Activated CD4-positive, alpha-beta T cell treated with anti-CD3 and anti-CD28 coated beads, Interleukin-2, amount 10 ng/mL, durations not matched to agents 24 days and 14 days (primary cell): ENCODE results near the gene ADPRHL1. TPM values are rescaled to one million over a fixed set of nuclear protein-coding genes. Genes with fewer than 3 reads are reported as not detected.
"Not testable (repeated sequence)": the region's sequence is repeated elsewhere in the genome, so short reads cannot be mapped to it uniquely, and the experiment has no call there.

ENCODE experiments used
- DNase-seq: peaks from one replicate; pipeline ENCODE4 v3.0.0; 2022
- H3K27ac Mint-ChIP-seq: one replicate; pipeline ENCODE4 v1.8.0; 2022; ENCODE audit warnings: mild to moderate bottlenecking, mixed read lengths
- H3K27me3 Mint-ChIP-seq: one replicate; pipeline ENCODE4 v1.8.0; 2022; ENCODE audit warnings: mixed read lengths
- H3K36me3 Mint-ChIP-seq: one replicate; pipeline ENCODE4 v1.8.0; 2022; ENCODE audit warnings: low read depth, mild to moderate bottlenecking, mixed read lengths
- H3K4me1 Mint-ChIP-seq: one replicate; pipeline ENCODE4 v1.8.0; 2021; ENCODE audit warnings: mixed read lengths
- H3K4me3 Mint-ChIP-seq: one replicate; pipeline ENCODE4 v1.8.0; 2022; ENCODE audit warnings: mild to moderate bottlenecking, moderate library complexity, mixed read lengths
- H3K9me3 Mint-ChIP-seq: one replicate; pipeline ENCODE4 v1.8.0; 2021; ENCODE audit warnings: mixed read lengths
- intact Hi-C: fragments of 100-400 bp; cut with micrococcal nuclease; formaldehyde crosslinking; loops from one replicate; pipeline ENCODE4 v1.15.1; 2023
- total RNA-seq: library from RNA; stranded (reverse); gene quantifications from 2 replicates; pipeline ENCODE4 v1.2.3, GENCODE V29; 2022

Gene ADPRHL1
- total RNA-seq, 1 donor from 2014 or later = 0.86 TPM

- intact Hi-C loops = no loop called here
- Mint-ChIP-seq H3K9me3 (no peaks in the 10 kb centered on the region), H3K4me1 (no peaks in the 10 kb centered on the region), H3K27ac (no peak overlapping the region), H3K4me3 (no peak overlapping the region), H3K36me3 (peaks cover 26% of the 10 kb centered on the region), H3K27me3 (no peaks in the 10 kb centered on the region)
- DNase-seq = no peak
These were observed 5.2 kb upstream of the ADPRHL1 start for GRCh38 chr13:113458253-113459065.

GRCh38 chr13:113457510-113457909, 4.2 kb upstream of the ADPRHL1 start:
- Mint-ChIP-seq H3K27ac (no peak overlapping the region), H3K36me3 (peaks cover 26% of the 10 kb centered on the region), H3K27me3 (no peaks in the 10 kb centered on the region), H3K4me1 (no peaks in the 10 kb centered on the region), H3K9me3 (no peaks in the 10 kb centered on the region), H3K4me3 (no peak overlapping the region)
- DNase-seq = no peak
- intact Hi-C loops = no loop called here

- Mint-ChIP-seq H3K4me3 (no peak overlapping the region), H3K36me3 (peaks cover 26% of the 10 kb centered on the region), H3K9me3 (no peaks in the 10 kb centered on the region), H3K4me1 (no peaks in the 10 kb centered on the region), H3K27ac (no peak overlapping the region), H3K27me3 (no peaks in the 10 kb centered on the region)
- intact Hi-C loops = no loop called here
- DNase-seq = no peak
These were observed 2.9 kb upstream of the ADPRHL1 start for GRCh38 chr13:113456116-113456702.

GRCh38 chr13:113455384-113455783, 2.1 kb upstream of the ADPRHL1 start:
- intact Hi-C loops = no loop called here
- Mint-ChIP-seq H3K9me3 (no peaks in the 10 kb centered on the region), H3K27me3 (no peaks in the 10 kb centered on the region), H3K27ac (no peak overlapping the region), H3K36me3 (peaks cover 24% of the 10 kb centered on the region), H3K4me3 (no peak overlapping the region), H3K4me1 (no peaks in the 10 kb centered on the region)
- no peak for DNase-seq

GRCh38 chr13:113454936-113455335, 1.6 kb upstream of the ADPRHL1 start:
- peaks cover 21% of the 10 kb centered on the region for H3K36me3 Mint-ChIP-seq
- intact Hi-C loops = no loop called here
- no peak overlapping the region for H3K27ac Mint-ChIP-seq

GRCh38 chr13:113452466-113452865, 822 bp downstream of the ADPRHL1 start:
- H3K36me3 Mint-ChIP-seq = peaks cover 9% of the 10 kb centered on the region
- peaks cover 1% of the 10 kb centered on the region for H3K9me3 Mint-ChIP-seq
- no peak overlapping the region for H3K27ac Mint-ChIP-seq

More at GRCh38 chr13:113454936-113455335, 1.6 kb upstream of the ADPRHL1 start:
- H3K9me3 Mint-ChIP-seq = no peaks in the 10 kb centered on the region
- no peak overlapping the region for H3K4me3 Mint-ChIP-seq
- no peaks in the 10 kb centered on the region for H3K27me3 Mint-ChIP-seq
- no peak for DNase-seq
- no peaks in the 10 kb centered on the region for H3K4me1 Mint-ChIP-seq

GRCh38 chr13:113451951-113452421, 1.3 kb downstream of the ADPRHL1 start:
- peaks cover 9% of the 10 kb centered on the region for H3K36me3 Mint-ChIP-seq
- no peak overlapping the region for H3K27ac Mint-ChIP-seq
- no peaks in the 10 kb centered on the region for H3K4me1 Mint-ChIP-seq
- peaks cover 3% of the 10 kb centered on the region for H3K9me3 Mint-ChIP-seq
- intact Hi-C loops = no loop called here
- H3K27me3 Mint-ChIP-seq = no peaks in the 10 kb centered on the region
- no peak for DNase-seq
- H3K4me3 Mint-ChIP-seq = no peak overlapping the region

More at GRCh38 chr13:113452466-113452865, 822 bp downstream of the ADPRHL1 start:
- DNase-seq = no peak
- intact Hi-C loops = no loop called here
- Mint-ChIP-seq H3K27me3 (no peaks in the 10 kb centered on the region), H3K4me3 (no peak overlapping the region), H3K4me1 (no peaks in the 10 kb centered on the region)

GRCh38 chr13:113450861-113451620, 2.2 kb downstream of the ADPRHL1 start:
- H3K4me3 Mint-ChIP-seq, intact Hi-C loops, H3K27me3 Mint-ChIP-seq: not testable (repeated sequence)

GRCh38 chr13:113450348-113450744, 2.9 kb downstream of the ADPRHL1 start:
- H3K9me3 Mint-ChIP-seq, H3K27me3 Mint-ChIP-seq, DNase-seq, H3K4me3 Mint-ChIP-seq, intact Hi-C loops, H3K27ac Mint-ChIP-seq, H3K4me1 Mint-ChIP-seq, H3K36me3 Mint-ChIP-seq: not testable (repeated sequence)

More at GRCh38 chr13:113450861-113451620, 2.2 kb downstream of the ADPRHL1 start:
- DNase-seq, H3K27ac Mint-ChIP-seq, H3K36me3 Mint-ChIP-seq, H3K4me1 Mint-ChIP-seq, H3K9me3 Mint-ChIP-seq: not testable (repeated sequence)

- Mint-ChIP-seq H3K36me3 (peaks cover 2% of the 10 kb centered on the region), H3K9me3 (peaks cover 3% of the 10 kb centered on the region), H3K27me3 (no peaks in the 10 kb centered on the region), H3K4me3 (peak overlapping the region; percentile 37), H3K27ac (no peak overlapping the region), H3K4me1 (no peaks in the 10 kb centered on the region)
- DNase-seq = no peak
- intact Hi-C loops = no loop called here
These were observed 3.5 kb downstream of the ADPRHL1 start for GRCh38 chr13:113449693-113450347.

GRCh38 chr13:113448885-113449692, 4.2 kb downstream of the ADPRHL1 start:
- Mint-ChIP-seq H3K36me3 (peaks cover 2% of the 10 kb centered on the region), H3K4me1 (no peaks in the 10 kb centered on the region), H3K27ac (no peak overlapping the region), H3K27me3 (no peaks in the 10 kb centered on the region), H3K4me3 (peak overlapping the region; percentile 37), H3K9me3 (peaks cover 3% of the 10 kb centered on the region)
- intact Hi-C loops = no loop called here
- peak; percentile 73 for DNase-seq

- intact Hi-C loops = no loop called here
- no peak overlapping the region for H3K27ac Mint-ChIP-seq
- no peak overlapping the region for H3K4me3 Mint-ChIP-seq
These were observed 4.8 kb downstream of the ADPRHL1 start for GRCh38 chr13:113448545-113448884.

GRCh38 chr13:113447596-113447995, 5.7 kb downstream of the ADPRHL1 start:
- no peak overlapping the region for H3K4me3 Mint-ChIP-seq
- intact Hi-C loops = no loop called here

More at GRCh38 chr13:113448545-113448884, 4.8 kb downstream of the ADPRHL1 start:
- Mint-ChIP-seq H3K36me3 (no peaks in the 10 kb centered on the region), H3K27me3 (no peaks in the 10 kb centered on the region), H3K4me1 (no peaks in the 10 kb centered on the region), H3K9me3 (peaks cover 3% of the 10 kb centered on the region)
- no peak for DNase-seq

More at GRCh38 chr13:113447596-113447995, 5.7 kb downstream of the ADPRHL1 start:
- DNase-seq = no peak
- Mint-ChIP-seq H3K9me3 (peaks cover 3% of the 10 kb centered on the region), H3K27ac (no peak overlapping the region), H3K36me3 (no peaks in the 10 kb centered on the region), H3K27me3 (no peaks in the 10 kb centered on the region), H3K4me1 (no peaks in the 10 kb centered on the region)
